22Rv1 (cell line): ENCODE measurements around the gene COPS6.

Experiments used
- ZFX ChIP-seq: fragments of 450-650 bp; IDR thresholded peaks from 2 replicates; pipeline ENCODE4 v1.6.1; 2017; ENCODE audit warnings: antibody characterized with exemption, borderline replicate concordance
- TF ChIP-seq, protein P1 (sequence below): fragments of 450-650 bp; IDR thresholded peaks from 2 replicates; pipeline ENCODE4 v1.5.1; 2017; ENCODE audit warnings: mild to moderate bottlenecking

DNA sequence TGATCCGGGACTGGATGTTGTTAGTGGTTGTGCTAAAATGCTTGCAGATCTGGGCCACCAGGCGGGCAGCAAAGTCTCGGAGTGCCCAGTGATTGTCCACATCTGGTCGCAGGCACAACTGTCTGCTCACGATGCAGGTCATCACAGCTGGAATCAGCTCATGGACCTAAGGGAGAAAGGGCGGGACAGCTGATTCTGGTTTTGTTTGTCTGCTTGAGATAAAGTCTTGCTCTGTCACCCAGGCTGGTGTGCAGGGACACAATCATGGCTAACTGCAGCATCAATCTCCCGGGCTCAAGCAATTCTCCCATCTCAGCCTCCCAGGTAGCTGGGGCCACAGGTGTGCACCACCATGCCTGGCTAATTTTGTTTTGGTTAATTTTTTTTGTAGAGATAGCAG is 22.4 kb downstream of the COPS6 start:
- TF ChIP-seq, protein P1, sequence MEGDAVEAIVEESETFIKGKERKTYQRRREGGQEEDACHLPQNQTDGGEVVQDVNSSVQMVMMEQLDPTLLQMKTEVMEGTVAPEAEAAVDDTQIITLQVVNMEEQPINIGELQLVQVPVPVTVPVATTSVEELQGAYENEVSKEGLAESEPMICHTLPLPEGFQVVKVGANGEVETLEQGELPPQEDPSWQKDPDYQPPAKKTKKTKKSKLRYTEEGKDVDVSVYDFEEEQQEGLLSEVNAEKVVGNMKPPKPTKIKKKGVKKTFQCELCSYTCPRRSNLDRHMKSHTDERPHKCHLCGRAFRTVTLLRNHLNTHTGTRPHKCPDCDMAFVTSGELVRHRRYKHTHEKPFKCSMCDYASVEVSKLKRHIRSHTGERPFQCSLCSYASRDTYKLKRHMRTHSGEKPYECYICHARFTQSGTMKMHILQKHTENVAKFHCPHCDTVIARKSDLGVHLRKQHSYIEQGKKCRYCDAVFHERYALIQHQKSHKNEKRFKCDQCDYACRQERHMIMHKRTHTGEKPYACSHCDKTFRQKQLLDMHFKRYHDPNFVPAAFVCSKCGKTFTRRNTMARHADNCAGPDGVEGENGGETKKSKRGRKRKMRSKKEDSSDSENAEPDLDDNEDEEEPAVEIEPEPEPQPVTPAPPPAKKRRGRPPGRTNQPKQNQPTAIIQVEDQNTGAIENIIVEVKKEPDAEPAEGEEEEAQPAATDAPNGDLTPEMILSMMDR = no peak
- no peak for TF ChIP-seq ZFX
